Loucy (cell line): ENCODE measurements around the gene FZR1.

Experiments used
- CTCF ChIP-seq: fragments of 200-600 bp; sonication (generic); conservative IDR thresholded peaks from 2 replicates; pipeline ENCODE4 v1.5.1; 2014; ENCODE audit warnings: mild to moderate bottlenecking, antibody characterized with exemption, low read length
- EZH2phosphoT487 ChIP-seq: fragments of 200-600 bp; IDR thresholded peaks from 2 replicates; pipeline ENCODE4 v1.6.1; 2018; ENCODE audit warnings: antibody characterized with exemption, mild to moderate bottlenecking, moderate library complexity, borderline replicate concordance

GRCh38 chr19:3468211-3468610 lies 37.9 kb upstream of the FZR1 start:
- TF ChIP-seq CTCF (no peak), EZH2phosphoT487 (no peak)
